GM23338 (cell line): Measurements from ENCODE around the gene EIF4A3. TPM values are rescaled to one million over a fixed set of nuclear protein-coding genes. Genes with fewer than 3 reads are reported as not detected.

Experiments
- ATAC-seq: fragments of 200-7000 bp; cut with Tn5 transposase; 3 replicates; pipeline ENCODE4 v1.9.1; 2020
- DNase-seq: peaks from one replicate; pipeline ENCODE4 v3.0.0-alpha.2; 2015; ENCODE audit warnings: low spot score
- H2AFZ ChIP-seq: fragments of 200-600 bp; sonication (generic); 2 replicates; pipeline ENCODE4 v1.8.0; 2016; ENCODE audit warnings: antibody characterized with exemption, mild to moderate bottlenecking, moderate library complexity
- H3F3A ChIP-seq: fragments of 200-600 bp; sonication (generic); replicated peaks from 2 replicates; pipeline ENCODE4 v1.8.0; 2017; ENCODE audit warnings: antibody characterized with exemption, mixed run types, low read depth
- H3K27ac ChIP-seq: fragments of 200-600 bp; sonication (generic); 2 replicates; pipeline ENCODE4 v1.6.1; 2016; ENCODE audit warnings: low read depth
- H3K27me3 ChIP-seq: fragments of 200-600 bp; sonication (generic); 2 replicates; pipeline ENCODE4 v1.8.0; 2016; ENCODE audit warnings: mild to moderate bottlenecking, mixed run types, moderate library complexity; ENCODE audit not compliant: insufficient read depth
- H3K36me3 ChIP-seq: fragments of 200-600 bp; sonication (generic); 2 replicates; pipeline ENCODE4 v1.8.0; 2016; ENCODE audit warnings: mild to moderate bottlenecking; ENCODE audit not compliant: insufficient read depth
- H3K4me1 ChIP-seq: fragments of 200-600 bp; sonication (generic); 2 replicates; pipeline ENCODE4 v1.8.0; 2016; ENCODE audit warnings: mild to moderate bottlenecking, moderate library complexity; ENCODE audit not compliant: insufficient read depth
- H3K4me2 ChIP-seq: fragments of 200-600 bp; sonication (generic); 2 replicates; pipeline ENCODE4 v1.7.1; 2017; ENCODE audit warnings: mixed run types
- H3K4me3 ChIP-seq: fragments of 200-600 bp; sonication (generic); 2 replicates; pipeline ENCODE4 v1.6.1; 2016; ENCODE audit warnings: mixed run types
- H3K79me2 ChIP-seq: fragments of 200-600 bp; sonication (generic); replicated peaks from 2 replicates; pipeline ENCODE4 v1.8.0; 2017; ENCODE audit warnings: mild to moderate bottlenecking; ENCODE audit not compliant: insufficient read depth
- H3K9me2 ChIP-seq: fragments of 200-600 bp; sonication (generic); 2 replicates; pipeline ENCODE4 v1.8.0; 2017; ENCODE audit not compliant: insufficient read depth
- H4K20me1 ChIP-seq: fragments of 200-600 bp; sonication (generic); replicated peaks from 2 replicates; pipeline ENCODE4 v1.8.0; 2017; ENCODE audit warnings: mild to moderate bottlenecking; ENCODE audit not compliant: insufficient read depth
- H3K27ac Mint-ChIP-seq: 2 replicates; pipeline ENCODE4 v1.8.0; 2020; ENCODE audit warnings: inconsistent platforms, mild to moderate bottlenecking, moderate library complexity, mixed read lengths
- H3K27me3 Mint-ChIP-seq: 3 replicates; pipeline ENCODE4 v1.8.0; 2022; ENCODE audit warnings: low read depth, mild to moderate bottlenecking, moderate library complexity, mixed read lengths, inconsistent platforms; ENCODE audit not compliant: insufficient read depth, poor library complexity
- H3K36me3 Mint-ChIP-seq: 3 replicates; pipeline ENCODE4 v1.8.0; 2021; ENCODE audit warnings: low read depth, mild to moderate bottlenecking, inconsistent platforms, moderate library complexity, mixed read lengths
- H3K4me1 Mint-ChIP-seq: 3 replicates; pipeline ENCODE4 v1.8.0; 2020; ENCODE audit warnings: mild to moderate bottlenecking, inconsistent platforms, mixed read lengths
- H3K4me3 Mint-ChIP-seq: 3 replicates; pipeline ENCODE4 v1.8.0; 2021; ENCODE audit warnings: moderate library complexity, mild to moderate bottlenecking, inconsistent platforms, mixed read lengths
- H3K9me3 Mint-ChIP-seq: 3 replicates; pipeline ENCODE4 v1.8.0; 2020; ENCODE audit warnings: moderate library complexity, mild to moderate bottlenecking, inconsistent platforms, mixed read lengths
- CREB1 ChIP-seq: fragments of 250-450 bp; sonication (Bioruptor Pico); IDR thresholded peaks from 2 replicates; pipeline ENCODE4 v1.5.0; 2020; ENCODE audit warnings: low read depth, mild to moderate bottlenecking, moderate library complexity
- ETS1 ChIP-seq: IDR thresholded peaks from 2 replicates; pipeline ENCODE4 v1.6.1; 2016; ENCODE audit warnings: antibody characterized with exemption
- EZH2 ChIP-seq: fragments of 200-600 bp; sonication (generic); IDR thresholded peaks from one replicate; pipeline ENCODE4 v1.8.0; 2017; ENCODE audit warnings: antibody characterized with exemption, mild to moderate bottlenecking, low read depth; ENCODE audit not compliant: unreplicated experiment
- EZH2phosphoT487 ChIP-seq: fragments of 200-600 bp; sonication (generic); IDR thresholded peaks from one replicate; pipeline ENCODE4 v1.8.1; 2018; ENCODE audit warnings: antibody characterized with exemption; ENCODE audit not compliant: unreplicated experiment
- JUNB ChIP-seq: IDR thresholded peaks from one replicate; pipeline ENCODE4 v1.6.1; 2016; ENCODE audit warnings: antibody characterized with exemption; ENCODE audit not compliant: unreplicated experiment
- NANOG ChIP-seq: IDR thresholded peaks from 2 replicates; pipeline ENCODE4 v1.6.1; 2016; ENCODE audit warnings: antibody characterized with exemption, borderline replicate concordance
- POLR2AphosphoS5 ChIP-seq: IDR thresholded peaks from 2 replicates; pipeline ENCODE4 v1.6.1; 2016; ENCODE audit warnings: antibody characterized with exemption, low read depth
- REST ChIP-seq: IDR thresholded peaks from one replicate; pipeline ENCODE4 v1.6.1; 2018; ENCODE audit warnings: antibody characterized with exemption; ENCODE audit not compliant: unreplicated experiment
- STAT1 ChIP-seq: IDR thresholded peaks from one replicate; pipeline ENCODE4 v1.6.1; 2016; ENCODE audit warnings: antibody characterized with exemption; ENCODE audit not compliant: unreplicated experiment
- ZNF114 ChIP-seq: fragments of 250-450 bp; sonication (Bioruptor Pico); IDR thresholded peaks from 2 replicates; pipeline ENCODE4 v1.5.0; 2020; ENCODE audit warnings: mild to moderate bottlenecking, moderate library complexity
- ZNF331 ChIP-seq: fragments of 250-450 bp; sonication (Bioruptor Pico); IDR thresholded peaks from 2 replicates; pipeline ENCODE4 v1.5.0; 2020; ENCODE audit warnings: low read depth, mild to moderate bottlenecking, moderate library complexity
- polyA plus RNA-seq: library from polyadenylated mRNA; unstranded; fragments of >200 nt; fragmentation: Nextera tagmentation; extraction: Ambion mirVana; gene quantifications from 2 replicates; pipeline ENCODE4 v1.2.1, GENCODE V29; 2016
- total RNA-seq: library from RNA; depleted of rRNA; stranded (reverse); fragments of >200 nt; shearing (Covaris generic); gene quantifications from 2 replicates; pipeline ENCODE4 v1.2.3, GENCODE V29; 2014
- TF ChIP-seq, protein P1 (sequence below): fragments of 250-450 bp; sonication (Bioruptor Pico); IDR thresholded peaks from 2 replicates; pipeline ENCODE4 v1.5.0; 2020; ENCODE audit warnings: mild to moderate bottlenecking, moderate library complexity
- TF ChIP-seq, protein P2 (sequence below), 2 experiments: fragments of 200-600 bp in 1 of 2; sonication (generic) in 1 of 2; conservative IDR thresholded peaks; 2 replicates each; pipeline versions ENCODE4 v1.5.1 to v1.6.1; 2016 to 2017; ENCODE audit warnings: antibody characterized with exemption in 2 of 2, low read depth in 2 of 2, mild to moderate bottlenecking in 2 of 2, moderate library complexity in 1 of 2

EIF4A3 gene
- total and polyA plus RNA-seq, 2 experiments from 2014 or later: 146 to 156 TPM

- H3K4me3 Mint-ChIP-seq: no peak overlapping the region
- no peaks in the 10 kb centered on the region; the same call in 2 of the 3 replicates for H3K36me3 Mint-ChIP-seq
- Histone ChIP-seq H3K27me3 (peaks cover 8% of the 10 kb centered on the region; the same call in 1 of the 2 replicates), H3K27ac (no peak overlapping the region), H3F3A (0 out of 2 replicates have a peak, but pooled peaks cover 4% of the 10 kb centered on the region), H3K4me3 (no peak overlapping the region), H4K20me1 (no peaks in the 10 kb centered on the region), H3K36me3 (no peaks in the 10 kb centered on the region), H3K79me2 (0 out of 2 replicates have a peak, but pooled peaks cover 5% of the 10 kb centered on the region), H2AFZ (0 out of 2 replicates have a peak overlapping the region, but pooled peaks have one; percentile 63), H3K9me2 (no peaks in the 10 kb centered on the region), H3K4me2 (no peak overlapping the region), H3K4me1 (peaks cover 10% of the 10 kb centered on the region; the same call in 1 of the 2 replicates)
- no peaks in the 10 kb centered on the region; the same call in 2 of the 3 replicates for H3K9me3 Mint-ChIP-seq
- TF ChIP-seq ZNF114 (no peak), EZH2phosphoT487 (no peak), ETS1 (no peak), EZH2 (no peak), NANOG (no peak), ZNF331 (CRISPR knock-in tag) (no peak), STAT1 (no peak), REST (no peak), POLR2AphosphoS5 (no peak), CREB1 (CRISPR knock-in tag) (no peak), JUNB (no peak)
- TF ChIP-seq, protein P1, sequence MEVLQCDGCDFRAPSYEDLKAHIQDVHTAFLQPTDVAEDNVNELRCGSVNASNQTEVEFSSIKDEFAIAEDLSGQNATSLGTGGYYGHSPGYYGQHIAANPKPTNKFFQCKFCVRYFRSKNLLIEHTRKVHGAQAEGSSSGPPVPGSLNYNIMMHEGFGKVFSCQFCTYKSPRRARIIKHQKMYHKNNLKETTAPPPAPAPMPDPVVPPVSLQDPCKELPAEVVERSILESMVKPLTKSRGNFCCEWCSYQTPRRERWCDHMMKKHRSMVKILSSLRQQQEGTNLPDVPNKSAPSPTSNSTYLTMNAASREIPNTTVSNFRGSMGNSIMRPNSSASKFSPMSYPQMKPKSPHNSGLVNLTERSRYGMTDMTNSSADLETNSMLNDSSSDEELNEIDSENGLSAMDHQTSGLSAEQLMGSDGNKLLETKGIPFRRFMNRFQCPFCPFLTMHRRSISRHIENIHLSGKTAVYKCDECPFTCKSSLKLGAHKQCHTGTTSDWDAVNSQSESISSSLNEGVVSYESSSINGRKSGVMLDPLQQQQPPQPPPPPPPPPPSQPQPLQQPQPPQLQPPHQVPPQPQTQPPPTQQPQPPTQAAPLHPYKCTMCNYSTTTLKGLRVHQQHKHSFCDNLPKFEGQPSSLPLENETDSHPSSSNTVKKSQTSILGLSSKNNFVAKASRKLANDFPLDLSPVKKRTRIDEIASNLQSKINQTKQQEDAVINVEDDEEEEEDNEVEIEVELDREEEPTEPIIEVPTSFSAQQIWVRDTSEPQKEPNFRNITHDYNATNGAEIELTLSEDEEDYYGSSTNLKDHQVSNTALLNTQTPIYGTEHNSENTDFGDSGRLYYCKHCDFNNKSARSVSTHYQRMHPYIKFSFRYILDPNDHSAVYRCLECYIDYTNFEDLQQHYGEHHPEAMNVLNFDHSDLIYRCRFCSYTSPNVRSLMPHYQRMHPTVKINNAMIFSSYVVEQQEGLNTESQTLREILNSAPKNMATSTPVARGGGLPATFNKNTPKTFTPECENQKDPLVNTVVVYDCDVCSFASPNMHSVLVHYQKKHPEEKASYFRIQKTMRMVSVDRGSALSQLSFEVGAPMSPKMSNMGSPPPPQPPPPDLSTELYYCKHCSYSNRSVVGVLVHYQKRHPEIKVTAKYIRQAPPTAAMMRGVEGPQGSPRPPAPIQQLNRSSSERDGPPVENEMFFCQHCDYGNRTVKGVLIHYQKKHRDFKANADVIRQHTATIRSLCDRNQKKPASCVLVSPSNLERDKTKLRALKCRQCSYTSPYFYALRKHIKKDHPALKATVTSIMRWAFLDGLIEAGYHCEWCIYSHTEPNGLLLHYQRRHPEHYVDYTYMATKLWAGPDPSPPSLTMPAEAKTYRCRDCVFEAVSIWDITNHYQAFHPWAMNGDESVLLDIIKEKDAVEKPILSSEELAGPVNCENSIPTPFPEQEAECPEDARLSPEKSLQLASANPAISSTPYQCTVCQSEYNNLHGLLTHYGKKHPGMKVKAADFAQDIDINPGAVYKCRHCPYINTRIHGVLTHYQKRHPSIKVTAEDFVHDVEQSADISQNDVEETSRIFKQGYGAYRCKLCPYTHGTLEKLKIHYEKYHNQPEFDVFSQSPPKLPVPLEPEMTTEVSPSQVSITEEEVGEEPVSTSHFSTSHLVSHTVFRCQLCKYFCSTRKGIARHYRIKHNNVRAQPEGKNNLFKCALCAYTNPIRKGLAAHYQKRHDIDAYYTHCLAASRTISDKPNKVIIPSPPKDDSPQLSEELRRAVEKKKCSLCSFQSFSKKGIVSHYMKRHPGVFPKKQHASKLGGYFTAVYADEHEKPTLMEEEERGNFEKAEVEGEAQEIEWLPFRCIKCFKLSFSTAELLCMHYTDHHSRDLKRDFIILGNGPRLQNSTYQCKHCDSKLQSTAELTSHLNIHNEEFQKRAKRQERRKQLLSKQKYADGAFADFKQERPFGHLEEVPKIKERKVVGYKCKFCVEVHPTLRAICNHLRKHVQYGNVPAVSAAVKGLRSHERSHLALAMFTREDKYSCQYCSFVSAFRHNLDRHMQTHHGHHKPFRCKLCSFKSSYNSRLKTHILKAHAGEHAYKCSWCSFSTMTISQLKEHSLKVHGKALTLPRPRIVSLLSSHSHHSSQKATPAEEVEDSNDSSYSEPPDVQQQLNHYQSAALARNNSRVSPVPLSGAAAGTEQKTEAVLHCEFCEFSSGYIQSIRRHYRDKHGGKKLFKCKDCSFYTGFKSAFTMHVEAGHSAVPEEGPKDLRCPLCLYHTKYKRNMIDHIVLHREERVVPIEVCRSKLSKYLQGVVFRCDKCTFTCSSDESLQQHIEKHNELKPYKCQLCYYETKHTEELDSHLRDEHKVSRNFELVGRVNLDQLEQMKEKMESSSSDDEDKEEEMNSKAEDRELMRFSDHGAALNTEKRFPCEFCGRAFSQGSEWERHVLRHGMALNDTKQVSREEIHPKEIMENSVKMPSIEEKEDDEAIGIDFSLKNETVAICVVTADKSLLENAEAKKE: no peak
- TF ChIP-seq, protein P2, sequence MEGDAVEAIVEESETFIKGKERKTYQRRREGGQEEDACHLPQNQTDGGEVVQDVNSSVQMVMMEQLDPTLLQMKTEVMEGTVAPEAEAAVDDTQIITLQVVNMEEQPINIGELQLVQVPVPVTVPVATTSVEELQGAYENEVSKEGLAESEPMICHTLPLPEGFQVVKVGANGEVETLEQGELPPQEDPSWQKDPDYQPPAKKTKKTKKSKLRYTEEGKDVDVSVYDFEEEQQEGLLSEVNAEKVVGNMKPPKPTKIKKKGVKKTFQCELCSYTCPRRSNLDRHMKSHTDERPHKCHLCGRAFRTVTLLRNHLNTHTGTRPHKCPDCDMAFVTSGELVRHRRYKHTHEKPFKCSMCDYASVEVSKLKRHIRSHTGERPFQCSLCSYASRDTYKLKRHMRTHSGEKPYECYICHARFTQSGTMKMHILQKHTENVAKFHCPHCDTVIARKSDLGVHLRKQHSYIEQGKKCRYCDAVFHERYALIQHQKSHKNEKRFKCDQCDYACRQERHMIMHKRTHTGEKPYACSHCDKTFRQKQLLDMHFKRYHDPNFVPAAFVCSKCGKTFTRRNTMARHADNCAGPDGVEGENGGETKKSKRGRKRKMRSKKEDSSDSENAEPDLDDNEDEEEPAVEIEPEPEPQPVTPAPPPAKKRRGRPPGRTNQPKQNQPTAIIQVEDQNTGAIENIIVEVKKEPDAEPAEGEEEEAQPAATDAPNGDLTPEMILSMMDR (conservative IDR thresholded peaks at IDR 0.05; ENCODE audit: low read depth in 2 of 2): no peak
- no peak overlapping the region for H3K27ac Mint-ChIP-seq
- DNase-seq: no peak
- peaks cover 22% of the 10 kb centered on the region for H3K4me1 Mint-ChIP-seq
- ATAC-seq: no peak
- H3K27me3 Mint-ChIP-seq: peaks cover 17% of the 10 kb centered on the region
These were observed 46.9 kb downstream of the EIF4A3 start for GRCh38 chr17:80100035-80100323.
